Gastrocnemius medialis (tissue), 4 donors: ENCODE data around the gene F8.

Experiments
- POLR2A ChIP-seq, 2 donors: fragments of 450-650 bp; IDR thresholded peaks; one replicate each; pipeline ENCODE4 v1.6.1; 2017; ENCODE audit warnings: antibody characterized with exemption in 2 of 2, mild to moderate bottlenecking in 2 of 2, moderate library complexity in 2 of 2
- TF ChIP-seq, protein P1 (sequence below), 5 experiments: fragments of 450-650 bp in 3 of 5; fragments of 200-600 bp in 2 of 5; sonication (generic) in 2 of 5; IDR thresholded peaks in 4 of 5; conservative IDR thresholded peaks in 1 of 5; 1 replicate in 4 of 5; 2 replicates in 1 of 5; pipeline ENCODE4 v1.5.1; 2016 to 2019; ENCODE audit warnings: antibody characterized with exemption in 5 of 5, mild to moderate bottlenecking in 3 of 5, moderate library complexity in 3 of 5

DNA sequence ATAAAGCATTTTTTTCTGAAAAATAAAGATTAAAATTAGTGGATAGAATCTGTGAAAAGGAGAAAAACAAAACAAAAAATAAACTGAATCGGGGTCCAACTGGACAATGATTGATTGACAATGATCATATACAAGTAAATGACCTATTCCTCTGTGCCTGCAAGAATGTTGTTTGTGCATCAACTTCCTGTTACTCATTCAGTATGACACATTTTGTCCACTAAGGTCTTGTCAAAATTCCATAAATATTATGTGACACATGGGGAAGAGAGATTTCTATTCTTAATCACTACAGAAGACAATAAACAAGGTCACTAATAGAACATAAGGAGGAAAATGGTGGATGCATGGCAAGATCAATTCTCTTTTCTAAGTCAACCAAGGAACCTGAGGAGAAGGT is 54.9 kb downstream of the F8 start:
- no peak for TF ChIP-seq POLR2A (IDR thresholded peaks at IDR 0.05)
- TF ChIP-seq, protein P1, sequence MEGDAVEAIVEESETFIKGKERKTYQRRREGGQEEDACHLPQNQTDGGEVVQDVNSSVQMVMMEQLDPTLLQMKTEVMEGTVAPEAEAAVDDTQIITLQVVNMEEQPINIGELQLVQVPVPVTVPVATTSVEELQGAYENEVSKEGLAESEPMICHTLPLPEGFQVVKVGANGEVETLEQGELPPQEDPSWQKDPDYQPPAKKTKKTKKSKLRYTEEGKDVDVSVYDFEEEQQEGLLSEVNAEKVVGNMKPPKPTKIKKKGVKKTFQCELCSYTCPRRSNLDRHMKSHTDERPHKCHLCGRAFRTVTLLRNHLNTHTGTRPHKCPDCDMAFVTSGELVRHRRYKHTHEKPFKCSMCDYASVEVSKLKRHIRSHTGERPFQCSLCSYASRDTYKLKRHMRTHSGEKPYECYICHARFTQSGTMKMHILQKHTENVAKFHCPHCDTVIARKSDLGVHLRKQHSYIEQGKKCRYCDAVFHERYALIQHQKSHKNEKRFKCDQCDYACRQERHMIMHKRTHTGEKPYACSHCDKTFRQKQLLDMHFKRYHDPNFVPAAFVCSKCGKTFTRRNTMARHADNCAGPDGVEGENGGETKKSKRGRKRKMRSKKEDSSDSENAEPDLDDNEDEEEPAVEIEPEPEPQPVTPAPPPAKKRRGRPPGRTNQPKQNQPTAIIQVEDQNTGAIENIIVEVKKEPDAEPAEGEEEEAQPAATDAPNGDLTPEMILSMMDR (IDR thresholded peaks at IDR 0.05 in 4 of 5, conservative IDR thresholded peaks at IDR 0.05 in 1 of 5): no peak
